PFSK-1 (cell line): Measurements from ENCODE around the gene ERCC8.

Experiments
- FOXP2 ChIP-seq: optimal IDR thresholded peaks from 2 replicates; pipeline ENCODE3; 2011; ENCODE audit warnings: borderline replicate concordance, control low read depth, inconsistent platforms; ENCODE audit not compliant: insufficient read depth; ENCODE audit errors: extremely low read length, extremely low read depth
- POLR2AphosphoS5 ChIP-seq: IDR thresholded peaks from 2 replicates; pipeline ENCODE4 v1.6.1; 2012; ENCODE audit warnings: low read depth, mild to moderate bottlenecking, control low read depth, low read length, moderate library complexity
- SIN3A ChIP-seq: IDR thresholded peaks from 2 replicates; pipeline ENCODE4 v1.6.1; 2012; ENCODE audit warnings: mild to moderate bottlenecking, low read length, moderate library complexity, borderline replicate concordance; ENCODE audit not compliant: insufficient read depth
- TAF1 ChIP-seq: IDR thresholded peaks from 2 replicates; pipeline ENCODE4 v1.6.1; 2012; ENCODE audit warnings: low read length, control low read depth, borderline replicate concordance; ENCODE audit not compliant: insufficient read depth
- TF ChIP-seq, protein P1 (sequence below), 2 experiments: IDR thresholded peaks; 2 replicates each; pipeline versions ENCODE4 v1.6.1 to v1.8.0; 2011 to 2012; ENCODE audit warnings: low read depth in 2 of 2, low read length in 2 of 2, control low read depth in 1 of 2, inconsistent platforms in 1 of 2, mild to moderate bottlenecking in 1 of 2, moderate library complexity in 1 of 2; ENCODE audit not compliant: insufficient read depth in 1 of 2

Gene ERCC8

DNA sequence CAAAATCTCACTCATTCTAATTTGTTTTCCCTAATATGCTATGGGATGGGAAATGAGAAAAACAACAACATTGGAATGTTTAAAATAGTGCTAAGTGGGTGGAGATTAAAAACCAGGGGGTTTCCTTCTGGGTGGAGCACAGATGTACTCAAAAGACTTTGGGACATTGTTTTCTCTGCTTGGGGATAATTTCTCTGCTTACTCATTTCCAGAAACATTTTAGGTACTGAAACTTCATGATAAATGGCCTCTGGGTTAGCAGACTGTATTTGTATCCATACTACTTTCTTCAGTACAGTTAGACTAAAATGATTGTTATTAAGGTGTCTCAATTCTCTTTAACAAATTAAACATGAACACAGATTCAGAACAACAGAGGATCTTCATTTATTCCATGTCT is 118.2 kb downstream of the ERCC8 start:
- TF ChIP-seq, protein P1, sequence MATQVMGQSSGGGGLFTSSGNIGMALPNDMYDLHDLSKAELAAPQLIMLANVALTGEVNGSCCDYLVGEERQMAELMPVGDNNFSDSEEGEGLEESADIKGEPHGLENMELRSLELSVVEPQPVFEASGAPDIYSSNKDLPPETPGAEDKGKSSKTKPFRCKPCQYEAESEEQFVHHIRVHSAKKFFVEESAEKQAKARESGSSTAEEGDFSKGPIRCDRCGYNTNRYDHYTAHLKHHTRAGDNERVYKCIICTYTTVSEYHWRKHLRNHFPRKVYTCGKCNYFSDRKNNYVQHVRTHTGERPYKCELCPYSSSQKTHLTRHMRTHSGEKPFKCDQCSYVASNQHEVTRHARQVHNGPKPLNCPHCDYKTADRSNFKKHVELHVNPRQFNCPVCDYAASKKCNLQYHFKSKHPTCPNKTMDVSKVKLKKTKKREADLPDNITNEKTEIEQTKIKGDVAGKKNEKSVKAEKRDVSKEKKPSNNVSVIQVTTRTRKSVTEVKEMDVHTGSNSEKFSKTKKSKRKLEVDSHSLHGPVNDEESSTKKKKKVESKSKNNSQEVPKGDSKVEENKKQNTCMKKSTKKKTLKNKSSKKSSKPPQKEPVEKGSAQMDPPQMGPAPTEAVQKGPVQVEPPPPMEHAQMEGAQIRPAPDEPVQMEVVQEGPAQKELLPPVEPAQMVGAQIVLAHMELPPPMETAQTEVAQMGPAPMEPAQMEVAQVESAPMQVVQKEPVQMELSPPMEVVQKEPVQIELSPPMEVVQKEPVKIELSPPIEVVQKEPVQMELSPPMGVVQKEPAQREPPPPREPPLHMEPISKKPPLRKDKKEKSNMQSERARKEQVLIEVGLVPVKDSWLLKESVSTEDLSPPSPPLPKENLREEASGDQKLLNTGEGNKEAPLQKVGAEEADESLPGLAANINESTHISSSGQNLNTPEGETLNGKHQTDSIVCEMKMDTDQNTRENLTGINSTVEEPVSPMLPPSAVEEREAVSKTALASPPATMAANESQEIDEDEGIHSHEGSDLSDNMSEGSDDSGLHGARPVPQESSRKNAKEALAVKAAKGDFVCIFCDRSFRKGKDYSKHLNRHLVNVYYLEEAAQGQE (IDR thresholded peaks at IDR 0.05; ENCODE audit: insufficient read depth in 1 of 2, low read depth in 2 of 2, low read length in 2 of 2): no peak
- TF ChIP-seq SIN3A: no peak
- TF ChIP-seq TAF1: no peak
- TF ChIP-seq FOXP2: no peak
- TF ChIP-seq POLR2AphosphoS5: no peak
